Prostate gland (tissue), 2 donors: Measurements from ENCODE around the gene CSK.

Source experiments
- POLR2AphosphoS5 ChIP-seq: sonication (generic); formaldehyde crosslinking; IDR thresholded peaks from one replicate; pipeline ENCODE4 v1.6.1; 2017; ENCODE audit warnings: antibody characterized with exemption
- TF ChIP-seq, protein P1 (sequence below), 4 experiments: fragments of 200-600 bp in 2 of 4; fragments of 450-650 bp in 2 of 4; sonication (generic) in 2 of 4; IDR thresholded peaks; 1 replicate in 3 of 4; 2 replicates in 1 of 4; pipeline ENCODE4 v1.5.1; 2016 to 2019; ENCODE audit warnings: antibody characterized with exemption in 4 of 4, mild to moderate bottlenecking in 2 of 4, moderate library complexity in 2 of 4

DNA sequence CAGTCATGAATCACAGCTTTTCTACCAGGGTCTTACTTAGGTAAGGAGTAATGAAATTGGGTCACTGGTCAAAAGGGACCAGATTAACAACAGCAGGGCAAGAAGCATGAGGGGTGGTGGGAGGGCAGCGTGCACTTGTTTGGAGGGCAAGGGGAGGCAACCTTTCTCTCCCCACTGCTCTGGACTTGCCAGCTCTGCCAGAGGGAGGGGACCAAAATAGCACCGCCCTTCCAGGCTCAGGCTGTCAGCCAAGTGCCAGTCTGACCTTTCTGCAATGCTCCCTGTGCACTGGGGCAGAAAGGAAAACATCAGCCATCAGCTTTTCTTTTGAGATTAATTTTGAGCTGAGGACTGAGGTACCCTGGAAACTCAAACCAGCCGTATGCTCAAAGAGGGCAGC, 65.6 kb downstream of the CSK start:
- TF ChIP-seq, protein P1, sequence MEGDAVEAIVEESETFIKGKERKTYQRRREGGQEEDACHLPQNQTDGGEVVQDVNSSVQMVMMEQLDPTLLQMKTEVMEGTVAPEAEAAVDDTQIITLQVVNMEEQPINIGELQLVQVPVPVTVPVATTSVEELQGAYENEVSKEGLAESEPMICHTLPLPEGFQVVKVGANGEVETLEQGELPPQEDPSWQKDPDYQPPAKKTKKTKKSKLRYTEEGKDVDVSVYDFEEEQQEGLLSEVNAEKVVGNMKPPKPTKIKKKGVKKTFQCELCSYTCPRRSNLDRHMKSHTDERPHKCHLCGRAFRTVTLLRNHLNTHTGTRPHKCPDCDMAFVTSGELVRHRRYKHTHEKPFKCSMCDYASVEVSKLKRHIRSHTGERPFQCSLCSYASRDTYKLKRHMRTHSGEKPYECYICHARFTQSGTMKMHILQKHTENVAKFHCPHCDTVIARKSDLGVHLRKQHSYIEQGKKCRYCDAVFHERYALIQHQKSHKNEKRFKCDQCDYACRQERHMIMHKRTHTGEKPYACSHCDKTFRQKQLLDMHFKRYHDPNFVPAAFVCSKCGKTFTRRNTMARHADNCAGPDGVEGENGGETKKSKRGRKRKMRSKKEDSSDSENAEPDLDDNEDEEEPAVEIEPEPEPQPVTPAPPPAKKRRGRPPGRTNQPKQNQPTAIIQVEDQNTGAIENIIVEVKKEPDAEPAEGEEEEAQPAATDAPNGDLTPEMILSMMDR (IDR thresholded peaks at IDR 0.05), result no peak
- TF ChIP-seq POLR2AphosphoS5, result no peak
